ENCODE data around the gene NUCB1. TPM values are rescaled to one million over a fixed set of nuclear protein-coding genes. Genes with fewer than 3 reads are reported as not detected.
A peak's percentile ranks its signal among the peaks of the same experiment; 100 is the strongest.

The NUCB1 gene
- total RNA-seq, 2 experiments from 2014 or later = 185 to 226 TPM

GRCh38 chr19:48938256-48938655 lies 38.1 kb downstream of the NUCB1 start:
- CTCF ChIA-PET = no interaction called here
- ATAC-seq (no peak), DNase-seq (no peak)
- Mint-ChIP-seq H3K4me1 (peaks cover 11% of the 10 kb centered on the region), H3K27me3 (peaks cover 1% of the 10 kb centered on the region), H3K36me3 (peaks cover 5% of the 10 kb centered on the region), H3K4me3 (no peak overlapping the region), H3K9me3 (ENCODE audit: low read depth) (no peaks in the 10 kb centered on the region), H3K27ac (no peak overlapping the region)

GRCh38 chr19:48940902-48941301 lies 40.8 kb downstream of the NUCB1 start:
- H3K36me3 Mint-ChIP-seq = peaks cover 6% of the 10 kb centered on the region
- H3K27me3 Mint-ChIP-seq = no peaks in the 10 kb centered on the region
- no peak overlapping the region for H3K27ac Mint-ChIP-seq
- ATAC-seq = no peak
- no peaks in the 10 kb centered on the region for H3K9me3 Mint-ChIP-seq (ENCODE audit: low read depth)
- H3K4me1 Mint-ChIP-seq = no peaks in the 10 kb centered on the region
- CTCF ChIA-PET = no interaction called here
- H3K4me3 Mint-ChIP-seq = no peak overlapping the region
- no peak for DNase-seq

GRCh38 chr19:48943081-48943480 lies 43.0 kb downstream of the NUCB1 start:
- ATAC-seq (no peak), DNase-seq (no peak)
- Mint-ChIP-seq H3K36me3 (peaks cover 6% of the 10 kb centered on the region), H3K9me3 (ENCODE audit: low read depth) (no peaks in the 10 kb centered on the region), H3K27me3 (no peaks in the 10 kb centered on the region), H3K27ac (no peak overlapping the region), H3K4me1 (no peaks in the 10 kb centered on the region), H3K4me3 (no peak overlapping the region)
- CTCF ChIA-PET = interaction anchor here (0.8 to 1.8 kb wide), 4 partner anchors 11 to 50 kb away, joined by 3 to 4 read pairs (median 3); partner anchors contain the start of genes GYS1, NUCB1 and RUVBL2

GRCh38 chr19:48945415-48945814 lies 45.3 kb downstream of the NUCB1 start:
- Mint-ChIP-seq H3K4me1 (no peaks in the 10 kb centered on the region), H3K4me3 (no peak overlapping the region), H3K9me3 (ENCODE audit: low read depth) (peaks cover 3% of the 10 kb centered on the region), H3K27me3 (no peaks in the 10 kb centered on the region), H3K36me3 (peaks cover 4% of the 10 kb centered on the region), H3K27ac (no peak overlapping the region)
- DNase-seq (no peak), ATAC-seq (no peak)
- CTCF ChIA-PET = interaction anchor here (0.8 kb wide), 1 partner anchor 75 kb away, joined by 3 read pairs; a partner anchor contains a TSS

- H3K27ac Mint-ChIP-seq = no peak overlapping the region
- H3K27me3 Mint-ChIP-seq = no peaks in the 10 kb centered on the region
- no peak for DNase-seq
- H3K9me3 Mint-ChIP-seq (ENCODE audit: low read depth) = peaks cover 3% of the 10 kb centered on the region
- H3K4me1 Mint-ChIP-seq = no peaks in the 10 kb centered on the region
- no peak for ATAC-seq
- CTCF ChIA-PET = interaction anchor here (1.0 kb wide), 1 partner anchor 25 kb away, joined by 3 read pairs; no protein-coding TSS in a partner anchor
- peaks cover 4% of the 10 kb centered on the region for H3K36me3 Mint-ChIP-seq
- H3K4me3 Mint-ChIP-seq = no peak overlapping the region
Measured at GRCh38 chr19:48945817-48946216, 45.7 kb downstream of the NUCB1 start.

GRCh38 chr19:48946463-48947257 lies 46.5 kb downstream of the NUCB1 start:
- no peak for ATAC-seq
- no peak for DNase-seq
- H3K4me3 Mint-ChIP-seq = no peak overlapping the region
- H3K27ac Mint-ChIP-seq = no peak overlapping the region
- H3K27me3 Mint-ChIP-seq = no peaks in the 10 kb centered on the region
- peaks cover 3% of the 10 kb centered on the region for H3K9me3 Mint-ChIP-seq (ENCODE audit: low read depth)
- H3K36me3 Mint-ChIP-seq = peaks cover 1% of the 10 kb centered on the region
- no peaks in the 10 kb centered on the region for H3K4me1 Mint-ChIP-seq
- CTCF ChIA-PET = interaction anchor here (1.0 kb wide), 1 partner anchor 24 kb away, joined by 3 read pairs; no protein-coding TSS in a partner anchor

GRCh38 chr19:48947258-48947542 lies 47.1 kb downstream of the NUCB1 start:
- Mint-ChIP-seq H3K27me3 (no peaks in the 10 kb centered on the region), H3K27ac (no peak overlapping the region), H3K36me3 (peaks cover 1% of the 10 kb centered on the region), H3K4me1 (no peaks in the 10 kb centered on the region), H3K9me3 (ENCODE audit: low read depth) (peaks cover 3% of the 10 kb centered on the region), H3K4me3 (no peak overlapping the region)
- ATAC-seq (no peak), DNase-seq (no peak)
- CTCF ChIA-PET = no interaction called here

- ATAC-seq (no peak), DNase-seq (no peak)
- Mint-ChIP-seq H3K9me3 (ENCODE audit: low read depth) (peaks cover 3% of the 10 kb centered on the region), H3K27ac (no peak overlapping the region), H3K36me3 (peaks cover 2% of the 10 kb centered on the region), H3K4me3 (no peak overlapping the region), H3K27me3 (no peaks in the 10 kb centered on the region), H3K4me1 (peaks cover 7% of the 10 kb centered on the region)
- CTCF ChIA-PET = interaction anchor here (1.0 kb wide), 1 partner anchor 44 kb away, joined by 3 read pairs; the partner anchor contains the start of gene RUVBL2
Measured at GRCh38 chr19:48950159-48950558, 50.0 kb downstream of the NUCB1 start.

GRCh38 chr19:48950830-48951519 lies 50.9 kb downstream of the NUCB1 start:
- Mint-ChIP-seq H3K27me3 (no peaks in the 10 kb centered on the region), H3K9me3 (ENCODE audit: low read depth) (peaks cover 3% of the 10 kb centered on the region), H3K27ac (no peak overlapping the region), H3K4me1 (peaks cover 15% of the 10 kb centered on the region), H3K36me3 (peaks cover 10% of the 10 kb centered on the region), H3K4me3 (no peak overlapping the region)
- DNase-seq (no peak), ATAC-seq (no peak)
- CTCF ChIA-PET = interaction anchor here (0.8 to 1.1 kb wide), 3 partner anchors 19 to 156 kb away, joined by 3 to 5 read pairs (median 3); partner anchors contain the start of gene RUVBL2

- H3K27ac Mint-ChIP-seq = no peak overlapping the region
Measured at GRCh38 chr19:48953141-48953540, 53.0 kb downstream of the NUCB1 start.

GRCh38 chr19:48953990-48954594 lies 54.0 kb downstream of the NUCB1 start:
- CTCF ChIA-PET = interaction anchor here (0.8 to 2.3 kb wide), 9 partner anchors 13 to 160 kb away, joined by 3 to 13 read pairs (median 4); partner anchors contain the start of genes GYS1, LIN7B, PPP1R15A and RUVBL2
- ATAC-seq = no peak
- Mint-ChIP-seq H3K27me3 (no peaks in the 10 kb centered on the region), H3K4me1 (peaks cover 40% of the 10 kb centered on the region), H3K36me3 (peaks cover 34% of the 10 kb centered on the region), H3K4me3 (peak overlapping the region; percentile 80), H3K9me3 (ENCODE audit: low read depth) (no peaks in the 10 kb centered on the region), H3K27ac (peak overlapping the region; percentile 84)
- DNase-seq = no peak

More at GRCh38 chr19:48953141-48953540, 53.0 kb downstream of the NUCB1 start:
- ATAC-seq (no peak), DNase-seq (no peak)
- Mint-ChIP-seq H3K9me3 (ENCODE audit: low read depth) (peaks cover 3% of the 10 kb centered on the region), H3K4me3 (no peak overlapping the region), H3K27me3 (no peaks in the 10 kb centered on the region), H3K36me3 (peaks cover 29% of the 10 kb centered on the region), H3K4me1 (peaks cover 33% of the 10 kb centered on the region)
- CTCF ChIA-PET = interaction anchor here (0.8 to 2.3 kb wide), 5 partner anchors 17 to 158 kb away, joined by 3 to 12 read pairs (median 4); partner anchors contain the start of genes NUCB1 and PPP1R15A

GRCh38 chr19:48954595-48955307 lies 54.6 kb downstream of the NUCB1 start, which contains the start of gene BAX:
BAX (plus strand) TSS chr19:48954875; CDS start chr19:48954929, 54 bp downstream.
- no peaks in the 10 kb centered on the region for H3K9me3 Mint-ChIP-seq (ENCODE audit: low read depth)
- peak; percentile 87 for ATAC-seq
- CTCF ChIA-PET = interaction anchor here (0.6 to 2.3 kb wide), 9 partner anchors 13 to 500 kb away, joined by 3 to 13 read pairs (median 4); partner anchors contain the start of genes GYS1, LIN7B and RUVBL2
- peaks cover 45% of the 10 kb centered on the region for H3K4me1 Mint-ChIP-seq
- H3K4me3 Mint-ChIP-seq = peak within 1 kb of the TSS; percentile 80
- no peaks in the 10 kb centered on the region for H3K27me3 Mint-ChIP-seq
- DNase-seq = peak; percentile 98
- peak within 1 kb of the TSS; percentile 84 for H3K27ac Mint-ChIP-seq
- H3K36me3 Mint-ChIP-seq = peaks cover 37% of the 10 kb centered on the region

Data from activated CD8-positive, alpha-beta memory T cell treated with anti-CD3 and anti-CD28 coated beads, Interleukin-2, amount 10 ng/mL, durations not matched to agents 7 days and 5 days (primary cell).